Mesenteric fat pad (tissue), 1 donor: Measurements from ENCODE around the gene UVSSA. TPM values are rescaled to one million over a fixed set of nuclear protein-coding genes. Genes with fewer than 3 reads are reported as not detected.
"Not testable (repeated sequence)": the region's sequence is repeated elsewhere in the genome, so short reads cannot be mapped to it uniquely, and the experiment has no call there.

ENCODE experiments used
- DNase-seq: peaks from one replicate; pipeline ENCODE4 v3.0.0-alpha.2; 2020; ENCODE audit warnings: low spot score
- total RNA-seq: library from RNA; stranded (reverse); fragmentation: NEBNext Ultra II Directional; extraction: Animal tissue kit (Norgen Biotek cat#: 25700); gene quantifications from one replicate; pipeline ENCODE4 v1.2.1, GENCODE V29; 2021
- donor health status: DM: yes; HTN: yes; CAD: no.

UVSSA gene
- total RNA-seq, 1 donor from 2014 or later = 19.0 TPM

GRCh38 chr4:1385373-1386340 lies 38.6 kb downstream of the UVSSA start:
- DNase-seq = no peak

DNA sequence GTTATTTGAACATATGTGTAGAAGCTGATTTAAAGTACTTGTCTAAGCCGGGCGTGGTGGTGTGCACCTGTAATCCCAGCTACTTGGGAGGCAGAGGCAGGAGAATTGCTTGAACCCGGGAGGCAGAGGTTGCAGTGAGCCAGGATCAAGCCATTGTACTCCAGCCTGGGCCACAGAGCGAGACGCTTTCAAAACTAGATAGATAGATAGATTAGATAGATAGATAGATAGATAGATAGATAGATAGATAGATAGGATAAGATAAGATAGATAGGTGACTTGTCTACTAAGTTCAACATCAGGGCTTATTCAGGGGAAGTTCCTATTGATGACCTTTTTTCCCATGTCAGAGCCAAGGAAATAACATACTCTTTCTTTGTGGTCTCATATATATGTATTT lies 46.4 kb downstream of the UVSSA start:
- DNase-seq = not testable (repeated sequence)

DNA sequence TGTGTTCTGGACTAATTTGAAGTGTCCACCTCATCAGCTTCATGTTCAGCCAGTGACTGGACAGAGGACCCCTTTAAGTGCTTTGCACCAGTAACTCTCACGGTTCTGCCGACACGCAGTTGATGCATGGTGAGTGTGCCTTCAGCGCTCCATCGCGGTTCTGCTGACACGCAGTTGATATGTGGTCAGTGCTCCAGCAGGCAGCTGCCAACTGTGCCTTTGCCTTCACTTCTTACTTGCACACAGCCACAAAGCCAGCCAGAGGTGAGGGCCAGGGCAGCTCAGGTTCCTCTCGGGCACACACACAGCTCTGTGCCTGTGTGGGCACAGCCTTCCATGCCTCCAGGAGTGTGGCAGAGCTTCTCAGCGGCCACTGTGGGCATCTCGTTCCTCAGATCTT lies 46.9 kb downstream of the UVSSA start:
- DNase-seq = no peak

DNA sequence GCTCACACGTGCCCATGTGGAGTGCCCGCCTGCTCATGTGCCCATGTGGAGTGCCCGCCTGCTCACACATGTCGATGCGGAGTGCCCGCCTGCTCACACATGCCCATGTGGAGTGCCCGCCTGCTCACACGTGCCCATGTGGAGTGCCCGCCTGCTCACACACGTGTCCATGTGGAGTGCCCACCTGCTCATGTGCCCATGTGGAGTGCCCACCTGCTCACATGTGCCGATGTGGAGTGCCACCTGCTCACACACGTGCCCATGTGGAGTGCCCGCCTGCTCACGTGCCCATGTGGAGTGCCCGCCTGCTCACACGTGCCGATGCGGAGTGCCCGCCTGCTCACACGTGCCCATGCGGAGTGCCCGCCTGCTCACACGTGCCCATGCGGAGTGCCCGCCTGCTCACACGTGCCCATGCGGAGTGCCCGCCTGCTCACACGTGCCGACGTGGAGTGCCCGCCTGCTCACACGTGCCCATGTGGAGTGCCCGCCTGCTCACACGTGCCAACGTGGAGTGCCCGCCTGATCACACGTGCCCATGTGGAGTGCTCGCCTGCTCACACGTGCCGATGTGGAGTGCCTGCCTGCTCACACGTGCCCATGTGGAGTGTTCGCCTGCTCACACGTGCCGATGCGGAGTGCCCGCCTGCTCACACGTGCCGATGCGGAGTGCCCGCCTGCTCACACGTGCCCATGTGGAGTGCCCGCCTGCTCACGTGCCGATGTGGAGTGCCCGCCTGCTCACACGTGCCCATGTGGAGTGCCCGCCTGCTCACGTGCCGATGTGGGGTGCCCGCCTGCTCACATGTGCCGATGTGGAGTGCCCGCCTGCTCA lies 47.8 kb downstream of the UVSSA start:
- DNase-seq = not testable (repeated sequence)

GRCh38 chr4:1395389-1395820 lies 48.4 kb downstream of the UVSSA start:
- not testable (repeated sequence) for DNase-seq

DNA sequence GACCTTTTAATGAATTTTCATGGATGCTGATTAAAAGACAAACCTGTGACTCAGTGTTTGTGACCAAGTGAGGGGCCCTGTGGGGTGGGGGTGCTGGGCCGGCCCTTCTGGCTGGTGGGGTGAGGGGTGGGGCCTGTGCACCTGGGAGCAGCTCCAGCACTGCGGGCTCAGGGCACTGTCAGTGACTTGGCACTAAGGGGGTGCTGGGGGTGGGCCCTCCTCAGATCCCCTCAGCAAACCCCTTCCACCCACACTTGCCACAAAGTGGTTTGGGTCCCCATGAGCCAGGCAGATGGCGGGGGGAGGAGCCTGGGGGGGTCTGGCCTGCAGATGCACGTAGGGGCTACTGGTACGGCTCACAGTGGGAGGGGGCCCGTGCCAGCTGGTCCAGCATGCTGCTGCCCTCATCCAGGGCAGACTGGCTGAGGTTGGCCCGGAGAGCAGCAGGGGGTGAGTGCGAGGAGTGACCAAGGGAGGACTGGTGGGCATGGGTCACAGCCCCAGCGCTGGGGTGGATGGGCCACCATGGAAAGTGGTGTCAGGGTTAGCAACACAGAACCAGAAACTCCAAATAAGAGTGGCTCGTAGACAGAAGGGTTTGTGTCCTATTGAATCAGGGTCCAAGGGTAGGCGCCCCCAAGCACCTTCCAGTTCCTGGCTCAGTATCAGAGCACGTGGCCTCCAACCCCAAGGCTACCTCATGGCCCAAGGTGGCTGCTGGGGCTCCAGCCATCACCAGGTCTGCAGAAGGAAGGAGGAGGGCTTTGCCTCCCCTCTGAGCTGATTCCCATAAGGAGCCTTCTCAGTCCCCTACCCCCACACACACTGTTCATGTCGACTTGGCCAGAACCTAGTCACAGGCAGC lies 49.2 kb downstream of the UVSSA start:
- no peak for DNase-seq

DNA sequence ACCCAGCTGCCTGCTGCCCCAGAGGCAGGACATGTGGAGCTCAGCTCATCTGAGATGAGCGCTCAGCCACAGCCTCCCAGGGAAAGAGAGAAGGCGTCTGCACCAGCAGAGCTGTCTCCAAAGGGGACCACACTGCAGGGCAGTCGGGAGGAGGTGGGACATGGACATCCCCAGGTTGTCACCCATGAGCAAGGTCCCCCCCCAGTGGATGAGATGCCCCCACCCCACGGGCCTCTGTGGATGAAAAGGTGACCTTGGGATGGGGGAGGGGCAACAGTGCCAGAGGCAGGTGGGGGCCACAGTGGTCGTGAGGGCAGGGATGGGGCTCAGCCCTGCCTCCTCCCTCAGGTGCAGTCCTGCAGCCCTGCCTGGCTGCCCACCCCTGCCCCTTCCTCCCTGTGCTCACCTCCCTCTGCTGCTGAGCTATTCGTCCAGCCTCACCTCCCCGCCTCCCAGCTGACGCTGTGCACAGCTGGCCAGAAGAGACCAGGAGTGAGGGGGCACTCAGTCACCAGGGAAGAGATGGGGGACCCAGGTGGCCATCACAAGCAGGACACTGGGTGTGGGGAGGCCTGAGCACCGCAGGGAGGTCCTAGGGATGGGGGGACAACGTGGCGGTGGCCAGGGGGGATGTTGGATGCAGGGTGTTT lies 49.9 kb downstream of the UVSSA start:
- DNase-seq = peak; percentile 41

GRCh38 chr4:1398681-1399507 lies 51.9 kb downstream of the UVSSA start:
- peak; percentile 67 for DNase-seq

GRCh38 chr4:1399508-1400190 lies 52.6 kb downstream of the UVSSA start:
- peak; percentile 72 for DNase-seq

- peak; percentile 80 for DNase-seq
These were observed 53.3 kb downstream of the UVSSA start for GRCh38 chr4:1400191-1400805.

DNA sequence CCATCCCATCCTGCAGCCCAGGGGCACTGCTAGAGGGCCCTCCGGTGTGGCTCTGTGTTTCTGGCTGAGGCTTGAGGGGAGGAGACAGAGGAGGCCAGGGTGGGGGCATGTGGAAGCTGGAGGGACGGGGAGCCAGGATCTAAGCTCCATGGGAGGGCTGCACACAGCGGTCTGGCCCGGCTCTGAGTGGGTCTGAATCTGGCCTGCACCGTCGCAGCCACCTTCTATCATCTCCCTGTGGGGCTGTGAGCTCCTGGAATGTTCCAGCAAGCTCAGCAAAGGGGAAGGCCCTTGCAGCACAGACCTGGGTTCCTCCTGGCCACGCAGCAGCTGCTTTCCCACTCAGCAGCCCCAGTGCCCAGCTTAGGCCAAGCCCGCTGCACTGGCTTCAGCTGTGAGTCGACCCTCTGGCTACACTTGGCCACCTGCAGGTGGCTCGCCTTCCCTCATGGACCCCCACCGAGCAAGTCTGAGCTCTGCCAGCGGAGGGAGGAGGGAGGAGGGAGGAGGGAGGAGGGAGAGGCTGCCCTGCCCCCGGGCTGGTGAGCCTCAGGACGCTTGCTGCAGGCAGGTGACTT lies 53.9 kb downstream of the UVSSA start:
- peak; percentile 76 for DNase-seq

GRCh38 chr4:1401409-1402020 lies 54.5 kb downstream of the UVSSA start:
- DNase-seq = peak; percentile 83

- DNase-seq = peak; percentile 77
These were observed 55.1 kb downstream of the UVSSA start for GRCh38 chr4:1402021-1402515.

DNA sequence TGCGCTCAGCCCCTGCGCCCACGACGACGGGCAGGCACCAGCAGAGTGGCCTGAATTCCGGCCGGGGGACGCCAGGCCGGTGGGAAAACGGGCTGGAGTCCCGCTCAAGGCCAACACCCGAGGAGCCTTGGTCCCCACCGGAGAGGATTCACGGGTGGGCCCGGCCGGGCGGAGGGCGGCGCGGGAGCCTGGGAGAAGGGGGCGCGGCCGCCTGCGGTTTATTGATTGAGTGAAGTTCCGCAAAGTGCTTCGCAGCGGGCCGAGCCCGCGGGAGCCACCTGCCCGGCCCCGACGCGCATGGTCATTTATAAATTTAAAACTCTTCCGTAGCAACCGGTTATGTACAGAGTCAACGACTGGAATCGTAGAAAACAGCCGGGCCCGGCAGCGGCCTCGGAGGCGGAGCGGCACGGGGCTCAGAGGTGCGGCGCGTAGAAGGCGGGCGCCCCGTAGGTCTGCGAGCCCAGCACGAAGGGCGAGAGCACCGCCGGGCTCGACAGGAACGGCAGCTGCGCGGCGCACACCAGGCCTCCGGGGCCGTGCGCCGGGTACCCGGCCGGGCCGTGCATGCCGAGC lies 55.6 kb downstream of the UVSSA start:
- DNase-seq = peak; percentile 82

DNA sequence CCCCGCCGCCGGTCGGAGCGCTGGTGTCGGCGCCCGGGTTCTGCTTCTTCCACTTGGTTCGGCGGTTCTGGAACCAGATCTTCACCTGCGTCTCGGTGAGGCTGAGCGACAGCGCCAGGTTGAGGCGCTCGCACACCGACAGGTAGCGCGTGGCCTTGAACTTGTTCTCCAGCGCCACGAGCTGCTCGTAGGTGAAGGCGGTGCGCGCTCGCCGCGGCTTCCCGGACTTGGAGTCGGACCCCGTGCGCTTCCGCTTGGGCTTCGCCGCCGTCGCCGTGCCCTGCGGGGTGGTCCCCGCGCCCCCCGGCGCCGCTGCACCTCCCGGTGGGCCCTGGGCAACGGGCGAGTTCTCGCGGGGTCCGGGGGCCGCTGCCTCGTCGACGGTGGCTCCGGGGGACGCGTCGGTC lies 56.2 kb downstream of the UVSSA start:
- DNase-seq = no peak

GRCh38 chr4:1403591-1404572 lies 56.9 kb downstream of the UVSSA start:
- DNase-seq = peak; percentile 89
